ENCODE results near the gene RPTOR.

The RPTOR gene

DNA sequence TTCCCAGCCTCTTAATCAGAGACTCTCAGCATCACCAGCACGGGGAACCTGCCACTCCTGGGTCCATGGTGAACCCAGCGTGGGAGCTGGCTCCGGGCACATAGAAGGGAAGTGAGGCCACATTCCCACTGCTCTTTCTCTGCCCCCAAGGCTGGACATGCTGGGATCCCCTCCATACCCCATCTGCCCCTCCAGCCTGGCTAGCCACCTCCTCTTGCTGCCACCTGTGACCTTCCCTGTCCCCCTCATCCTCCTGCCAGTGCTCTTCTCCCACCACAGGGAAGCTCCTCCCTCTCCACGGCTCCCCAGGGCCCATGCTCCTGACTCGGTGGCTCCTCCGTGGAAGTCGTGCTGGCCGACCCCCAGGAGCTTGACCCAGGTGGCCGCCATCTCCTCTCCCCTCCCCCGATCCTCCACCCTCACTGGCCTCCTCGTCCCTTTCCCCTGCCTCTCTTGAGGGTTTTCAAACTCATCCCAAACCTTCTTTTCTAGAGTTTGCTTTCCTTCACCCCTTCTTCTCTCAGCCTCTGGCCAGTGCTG is 307.9 kb downstream of the RPTOR start:
- TF ChIP-seq SPI1 (IDR thresholded peaks at IDR 0.05; ENCODE audit: borderline replicate concordance, low read depth) (no peak), POLR2AphosphoS5 (IDR thresholded peaks at IDR 0.05; ENCODE audit: low read depth) (no peak)
- TF ChIP-seq, protein P1, sequence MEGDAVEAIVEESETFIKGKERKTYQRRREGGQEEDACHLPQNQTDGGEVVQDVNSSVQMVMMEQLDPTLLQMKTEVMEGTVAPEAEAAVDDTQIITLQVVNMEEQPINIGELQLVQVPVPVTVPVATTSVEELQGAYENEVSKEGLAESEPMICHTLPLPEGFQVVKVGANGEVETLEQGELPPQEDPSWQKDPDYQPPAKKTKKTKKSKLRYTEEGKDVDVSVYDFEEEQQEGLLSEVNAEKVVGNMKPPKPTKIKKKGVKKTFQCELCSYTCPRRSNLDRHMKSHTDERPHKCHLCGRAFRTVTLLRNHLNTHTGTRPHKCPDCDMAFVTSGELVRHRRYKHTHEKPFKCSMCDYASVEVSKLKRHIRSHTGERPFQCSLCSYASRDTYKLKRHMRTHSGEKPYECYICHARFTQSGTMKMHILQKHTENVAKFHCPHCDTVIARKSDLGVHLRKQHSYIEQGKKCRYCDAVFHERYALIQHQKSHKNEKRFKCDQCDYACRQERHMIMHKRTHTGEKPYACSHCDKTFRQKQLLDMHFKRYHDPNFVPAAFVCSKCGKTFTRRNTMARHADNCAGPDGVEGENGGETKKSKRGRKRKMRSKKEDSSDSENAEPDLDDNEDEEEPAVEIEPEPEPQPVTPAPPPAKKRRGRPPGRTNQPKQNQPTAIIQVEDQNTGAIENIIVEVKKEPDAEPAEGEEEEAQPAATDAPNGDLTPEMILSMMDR (IDR thresholded peaks at IDR 0.05; ENCODE audit: insufficient read depth, low read length) = no peak
- TF ChIP-seq, protein P2, sequence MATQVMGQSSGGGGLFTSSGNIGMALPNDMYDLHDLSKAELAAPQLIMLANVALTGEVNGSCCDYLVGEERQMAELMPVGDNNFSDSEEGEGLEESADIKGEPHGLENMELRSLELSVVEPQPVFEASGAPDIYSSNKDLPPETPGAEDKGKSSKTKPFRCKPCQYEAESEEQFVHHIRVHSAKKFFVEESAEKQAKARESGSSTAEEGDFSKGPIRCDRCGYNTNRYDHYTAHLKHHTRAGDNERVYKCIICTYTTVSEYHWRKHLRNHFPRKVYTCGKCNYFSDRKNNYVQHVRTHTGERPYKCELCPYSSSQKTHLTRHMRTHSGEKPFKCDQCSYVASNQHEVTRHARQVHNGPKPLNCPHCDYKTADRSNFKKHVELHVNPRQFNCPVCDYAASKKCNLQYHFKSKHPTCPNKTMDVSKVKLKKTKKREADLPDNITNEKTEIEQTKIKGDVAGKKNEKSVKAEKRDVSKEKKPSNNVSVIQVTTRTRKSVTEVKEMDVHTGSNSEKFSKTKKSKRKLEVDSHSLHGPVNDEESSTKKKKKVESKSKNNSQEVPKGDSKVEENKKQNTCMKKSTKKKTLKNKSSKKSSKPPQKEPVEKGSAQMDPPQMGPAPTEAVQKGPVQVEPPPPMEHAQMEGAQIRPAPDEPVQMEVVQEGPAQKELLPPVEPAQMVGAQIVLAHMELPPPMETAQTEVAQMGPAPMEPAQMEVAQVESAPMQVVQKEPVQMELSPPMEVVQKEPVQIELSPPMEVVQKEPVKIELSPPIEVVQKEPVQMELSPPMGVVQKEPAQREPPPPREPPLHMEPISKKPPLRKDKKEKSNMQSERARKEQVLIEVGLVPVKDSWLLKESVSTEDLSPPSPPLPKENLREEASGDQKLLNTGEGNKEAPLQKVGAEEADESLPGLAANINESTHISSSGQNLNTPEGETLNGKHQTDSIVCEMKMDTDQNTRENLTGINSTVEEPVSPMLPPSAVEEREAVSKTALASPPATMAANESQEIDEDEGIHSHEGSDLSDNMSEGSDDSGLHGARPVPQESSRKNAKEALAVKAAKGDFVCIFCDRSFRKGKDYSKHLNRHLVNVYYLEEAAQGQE (IDR thresholded peaks at IDR 0.05; ENCODE audit: insufficient replicate concordance, low read depth) = no peak

GRCh38 chr17:80853076-80853475 is 308.4 kb downstream of the RPTOR start:
- TF ChIP-seq, protein P2 (IDR thresholded peaks at IDR 0.05; ENCODE audit: insufficient replicate concordance, low read depth) = no peak
- TF ChIP-seq, protein P1 (IDR thresholded peaks at IDR 0.05; ENCODE audit: insufficient read depth, low read length) = no peak
- TF ChIP-seq POLR2AphosphoS5 (IDR thresholded peaks at IDR 0.05; ENCODE audit: low read depth) (no peak), SPI1 (IDR thresholded peaks at IDR 0.05; ENCODE audit: borderline replicate concordance, low read depth) (no peak), GABPA (IDR thresholded peaks at IDR 0.05; ENCODE audit: low read depth) (no peak)
- no peak for DNase-seq (ENCODE audit: low read depth in 1 of 2, low spot score in 1 of 2)
- no peaks in the 10 kb centered on the region for H3K27me3 ChIP-seq (ENCODE audit: insufficient read depth, poor library complexity, severe bottlenecking)
- H3K27ac ChIP-seq (replicated peaks) = no peak overlapping the region
- H3K4me3 ChIP-seq (replicated peaks; ENCODE audit: insufficient read depth, low read length) = no peak overlapping the region

More for the DNA sequence above, 307.9 kb downstream of the RPTOR start:
- H3K27ac ChIP-seq (replicated peaks) = no peak overlapping the region
- no peak for DNase-seq (ENCODE audit: low read depth in 1 of 2, low spot score in 1 of 2)
- no peak overlapping the region for H3K4me3 ChIP-seq (replicated peaks; ENCODE audit: insufficient read depth, low read length)
- no peaks in the 10 kb centered on the region for H3K27me3 ChIP-seq (ENCODE audit: insufficient read depth, poor library complexity, severe bottlenecking)

GRCh38 chr17:80854220-80854619 is 309.6 kb downstream of the RPTOR start:
- no peak overlapping the region for H3K27ac ChIP-seq (replicated peaks)
- DNase-seq (ENCODE audit: low read depth in 1 of 2, low spot score in 1 of 2) = no peak
- no peak overlapping the region for H3K4me3 ChIP-seq (replicated peaks; ENCODE audit: insufficient read depth, low read length)
- no peaks in the 10 kb centered on the region for H3K27me3 ChIP-seq (ENCODE audit: insufficient read depth, poor library complexity, severe bottlenecking)
- TF ChIP-seq SPI1 (IDR thresholded peaks at IDR 0.05; ENCODE audit: borderline replicate concordance, low read depth) = no peak
- TF ChIP-seq, protein P1 (IDR thresholded peaks at IDR 0.05; ENCODE audit: insufficient read depth, low read length) = no peak
